ENCODE results near the gene MSS51.

GRCh38 chr10:73408978-73409521 is 24.3 kb downstream of the MSS51 start:
- TF ChIP-seq TAF1 (IDR thresholded peaks at IDR 0.05; ENCODE audit: borderline replicate concordance, low read depth, low read length) (no peak), POLR2A (IDR thresholded peaks at IDR 0.05; ENCODE audit: low read depth, low read length) (no peak), POLR2AphosphoS5 (IDR thresholded peaks at IDR 0.05; ENCODE audit: low read depth, low read length) (no peak)

Measured in GM12892 (cell line).